Endometrium (tissue), 2 donors: Measurements from ENCODE around the gene CAPNS2.

Experiments used
- FAIRE-seq: peaks from 2 replicates; lab custom pipeline; 2012; peaks lifted over from hg19 to GRCh38; lab: Jason Lieb, UNC
- donor health status: control.
- donor health status: control.

The CAPNS2 gene

DNA sequence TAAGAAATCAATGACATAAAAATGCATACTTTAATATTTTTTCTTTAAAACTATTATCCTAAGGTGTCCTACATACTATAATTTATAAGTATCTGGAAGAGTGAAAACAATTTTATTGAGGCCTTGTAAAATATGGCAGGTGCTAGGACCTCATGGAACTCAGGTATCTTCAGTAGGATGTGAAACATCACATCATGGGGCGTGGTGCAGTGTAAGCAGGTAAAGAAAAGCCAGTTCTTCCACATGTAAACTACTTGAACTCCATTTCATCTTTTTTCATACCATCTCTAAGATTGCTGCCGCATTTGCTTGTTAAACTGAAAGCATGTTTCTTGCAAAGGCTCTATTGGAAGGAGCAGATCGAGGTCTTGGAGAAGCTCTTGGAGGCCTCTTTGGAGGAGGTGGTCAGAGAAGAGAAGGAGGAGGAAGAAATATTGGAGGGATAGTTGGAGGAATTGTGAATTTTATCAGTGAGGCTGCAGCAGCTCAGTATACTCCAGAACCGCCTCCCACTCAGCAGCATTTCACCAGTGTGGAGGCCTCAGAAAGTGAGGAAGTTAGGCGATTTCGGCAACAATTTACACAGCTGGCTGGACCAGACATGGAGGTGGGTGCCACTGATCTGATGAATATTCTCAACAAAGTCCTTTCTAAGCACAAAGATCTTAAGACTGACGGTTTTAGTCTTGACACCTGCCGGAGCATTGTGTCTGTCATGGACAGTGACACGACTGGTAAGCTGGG, at the start of gene CAPNS2:
Gene CAPNS2, plus strand, starts transcription at position 253 of the 744 bp plus-strand sequence. Its CDS starts 73 bp downstream, at position 326.
- no peak for FAIRE-seq

DNA sequence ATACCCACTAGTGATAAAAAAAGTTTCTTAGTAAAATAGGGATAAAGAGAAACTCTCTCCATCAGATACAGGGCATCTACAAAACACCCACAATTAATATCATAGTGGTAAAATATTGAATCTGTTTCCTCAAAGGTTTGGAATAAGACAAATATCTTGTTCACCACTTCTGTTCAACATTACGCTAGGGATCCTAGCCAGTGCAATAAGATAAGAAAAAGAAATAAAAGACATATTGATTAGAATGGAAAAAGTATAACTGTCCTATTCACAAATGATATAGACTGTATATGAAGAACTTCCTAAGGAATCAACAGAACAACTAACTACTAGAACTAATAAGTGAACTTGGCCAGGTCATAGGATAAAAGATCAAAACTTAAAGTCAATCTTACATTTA, 44.7 kb upstream of the CAPNS2 start:
- no peak for FAIRE-seq

DNA sequence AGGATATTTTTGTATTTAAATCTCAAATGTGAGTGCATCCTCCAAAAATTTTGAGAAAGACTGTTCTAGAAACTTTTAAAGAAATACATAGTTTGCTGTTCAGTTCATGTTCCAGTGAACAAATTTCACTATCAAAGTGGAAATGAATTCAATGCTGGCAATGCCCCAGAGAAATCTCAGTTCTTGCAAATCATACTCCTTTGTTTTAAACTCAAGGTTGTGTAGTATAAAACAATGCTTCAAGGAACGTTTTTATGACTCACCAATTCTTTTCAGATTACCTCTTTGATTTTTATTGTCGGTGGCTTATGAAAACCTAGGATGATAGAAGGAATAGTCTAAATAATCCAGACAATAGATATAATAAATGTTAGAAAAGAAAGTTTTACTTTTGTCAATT, 40.0 kb upstream of the CAPNS2 start:
- FAIRE-seq: peak; percentile 61

DNA sequence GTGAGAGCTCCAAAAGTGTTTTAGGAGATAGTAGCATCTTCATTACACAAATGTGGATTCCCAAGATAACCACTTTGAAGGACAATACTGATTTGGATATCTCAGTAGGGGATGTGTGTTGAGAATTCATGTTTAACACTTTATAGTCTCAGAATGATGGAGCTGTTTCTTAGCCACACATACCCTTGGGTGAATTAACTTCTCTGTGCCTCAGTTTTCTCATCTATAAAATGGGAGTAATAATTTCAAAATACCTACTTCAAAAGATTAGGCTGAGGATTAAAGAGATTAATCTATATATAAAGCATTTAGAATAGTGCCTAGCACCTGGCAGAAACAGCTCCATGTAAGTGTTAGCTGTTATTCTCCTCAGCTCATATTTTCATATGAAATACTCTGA, 38.6 kb upstream of the CAPNS2 start:
- no peak for FAIRE-seq

DNA sequence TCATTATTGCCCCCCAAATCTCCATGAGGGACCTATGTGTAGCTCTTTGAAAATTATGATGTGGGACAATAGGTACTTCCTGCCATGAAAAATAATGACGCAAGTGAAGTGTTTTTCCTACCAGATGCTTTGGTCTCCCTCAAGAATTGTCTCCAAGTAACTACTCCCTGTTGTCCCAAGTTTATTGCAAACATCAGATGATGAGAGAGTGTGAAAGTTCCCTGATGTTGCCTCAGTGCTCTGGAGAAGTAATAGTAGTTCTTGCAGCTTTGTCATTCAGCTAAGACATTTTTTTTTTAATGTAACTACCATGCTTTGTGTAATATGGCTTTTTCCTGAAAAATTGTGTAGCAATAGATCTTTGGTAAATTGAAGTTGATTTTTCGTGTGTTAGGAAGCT, 37.5 kb upstream of the CAPNS2 start:
- no peak for FAIRE-seq

DNA sequence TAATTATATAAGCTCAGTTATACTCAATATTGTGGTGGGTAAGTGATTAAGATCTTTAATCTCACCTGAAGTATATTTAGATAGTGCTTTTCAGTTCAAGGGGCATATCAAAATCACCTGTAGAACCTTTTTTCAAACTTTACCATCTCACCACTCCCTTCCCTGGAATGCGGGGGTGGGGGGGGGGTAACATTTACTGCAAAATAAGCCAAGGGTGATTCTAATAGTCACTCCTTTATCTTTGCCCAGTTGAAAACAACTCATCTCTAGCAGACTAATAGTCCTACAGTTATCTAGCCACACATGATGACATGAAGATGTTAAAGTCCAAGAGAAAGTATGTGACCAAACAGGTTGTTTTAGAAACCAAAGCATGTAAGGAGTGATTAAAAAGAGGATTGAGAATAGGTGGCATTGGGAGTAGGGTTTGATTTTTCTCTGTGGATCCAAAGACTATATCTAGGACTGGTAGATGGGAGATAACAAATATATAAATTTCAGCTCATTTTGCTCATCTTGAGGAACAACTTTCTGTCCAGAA, 36.1 kb upstream of the CAPNS2 start:
- FAIRE-seq: no peak

DNA sequence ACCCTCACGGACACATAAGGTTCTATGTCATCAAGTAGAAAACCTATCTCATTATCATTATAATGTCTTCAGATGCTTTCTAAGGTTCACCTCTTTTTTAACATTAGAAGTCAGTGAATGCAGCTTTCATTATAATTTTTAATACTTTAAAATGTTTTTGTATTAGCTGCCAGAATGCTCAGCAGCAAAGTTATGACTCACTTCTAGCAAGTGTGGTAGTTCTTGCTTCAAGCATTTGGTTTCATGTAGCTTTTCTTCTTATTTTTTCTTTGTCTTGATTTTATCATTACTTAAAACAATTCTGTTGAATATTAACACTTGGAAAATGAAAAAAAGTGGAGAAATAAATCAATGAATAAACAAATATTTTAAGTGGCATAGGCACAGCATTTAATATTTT, 34.3 kb upstream of the CAPNS2 start:
- no peak for FAIRE-seq

DNA sequence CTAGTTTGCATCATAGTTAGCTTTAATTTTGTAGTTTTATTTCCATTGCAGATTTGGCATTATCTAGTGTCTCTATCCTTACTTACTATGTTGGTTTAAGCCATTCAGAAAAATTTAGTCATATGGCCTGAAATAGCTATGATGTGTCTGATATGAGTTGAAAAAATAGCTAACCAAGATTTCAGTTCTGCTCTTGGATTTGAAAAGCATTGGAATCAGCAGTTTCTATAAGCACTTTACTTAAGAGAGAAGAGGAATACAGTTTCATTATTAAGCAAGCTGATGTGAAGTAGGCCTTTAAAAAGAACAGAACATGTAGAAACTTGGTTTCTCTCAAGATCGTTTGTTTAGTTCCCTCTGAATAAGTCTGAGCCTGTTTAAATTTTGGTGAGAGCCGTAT, 31.7 kb upstream of the CAPNS2 start:
- no peak for FAIRE-seq

DNA sequence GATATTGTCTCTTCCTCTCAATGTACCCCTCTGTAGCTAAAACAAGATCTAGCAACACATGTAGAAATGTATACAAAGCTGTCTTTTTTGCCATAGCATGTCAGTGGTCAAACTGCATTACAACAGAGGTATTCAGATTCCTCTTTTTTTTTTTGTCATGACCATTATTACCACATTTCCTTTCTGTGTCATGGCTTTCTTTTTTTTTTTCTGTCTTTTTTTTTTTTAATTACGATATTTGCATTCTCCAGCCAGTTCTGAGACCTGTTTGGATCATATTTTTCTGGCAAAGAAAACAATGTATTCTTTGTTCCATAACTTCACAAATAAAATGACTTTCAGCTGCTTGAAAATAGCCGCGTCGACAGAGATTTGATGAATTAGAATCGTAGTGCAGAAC, 27.4 kb upstream of the CAPNS2 start:
- no peak for FAIRE-seq

DNA sequence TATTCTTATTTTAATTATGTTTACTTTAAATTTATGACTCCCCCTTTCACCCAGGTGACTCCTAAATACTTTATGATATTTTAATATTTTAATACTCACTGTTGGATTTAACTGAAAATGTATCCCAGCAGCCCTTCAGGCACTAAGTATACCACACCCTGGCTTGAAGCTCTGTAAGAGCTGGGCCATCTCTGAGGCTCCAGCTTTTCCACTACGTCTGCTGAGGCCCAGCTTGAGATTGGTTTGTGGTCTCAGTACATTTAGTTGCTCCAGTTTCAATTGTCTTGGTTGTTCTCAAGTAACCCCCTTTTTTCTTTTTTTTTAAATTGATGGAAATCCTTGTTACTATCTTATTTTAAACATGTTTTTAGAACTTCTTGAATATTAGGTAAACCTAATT, 27.0 kb upstream of the CAPNS2 start:
- FAIRE-seq: peak; percentile 8

DNA sequence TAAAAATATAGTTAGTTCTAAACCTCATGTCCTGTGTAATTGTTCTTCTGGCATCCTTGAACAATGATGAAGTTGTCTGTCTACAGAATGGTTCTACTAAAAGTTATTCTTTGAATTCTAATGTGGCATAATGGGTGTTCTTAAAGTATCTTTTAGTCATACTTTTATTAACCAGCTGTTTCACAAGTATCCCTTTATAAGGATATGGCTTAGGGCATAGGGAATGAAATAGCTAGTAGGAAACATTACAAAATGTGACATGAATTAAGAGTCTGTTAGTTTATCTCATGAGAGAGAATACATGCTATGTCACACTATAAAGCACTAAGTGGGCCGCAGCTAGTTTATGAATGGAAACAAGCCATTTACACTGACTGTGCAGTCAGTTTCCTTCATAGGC, 26.3 kb upstream of the CAPNS2 start:
- no peak for FAIRE-seq

DNA sequence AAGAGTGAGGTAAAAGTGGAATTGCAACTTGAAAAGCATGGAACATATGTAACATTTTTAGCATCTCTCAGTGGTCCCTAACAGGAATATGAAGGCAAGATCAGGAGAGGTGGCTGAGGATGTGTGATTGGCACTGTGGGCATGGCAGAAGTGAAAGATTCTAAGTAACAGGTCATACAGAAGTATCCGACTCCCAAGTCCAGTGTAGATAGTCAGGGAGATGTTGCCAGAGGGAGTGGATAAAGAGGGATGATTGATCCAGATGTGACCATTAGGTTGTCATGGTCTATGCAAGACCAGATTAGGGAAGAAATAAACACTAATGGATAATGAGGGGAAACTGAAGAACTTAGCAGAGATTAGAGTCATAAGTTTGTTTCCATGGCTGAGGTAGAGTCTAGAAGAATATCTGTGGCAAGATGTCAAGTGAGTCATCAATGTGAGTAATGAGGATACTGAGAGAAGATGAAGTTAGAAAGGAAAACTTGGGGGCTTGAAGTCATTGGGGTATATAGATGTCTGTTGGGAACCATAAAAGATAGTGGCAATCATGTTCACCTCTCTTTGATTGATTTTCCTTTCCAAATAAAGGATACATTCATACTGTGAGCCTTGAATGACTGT, 23.9 kb upstream of the CAPNS2 start:
- FAIRE-seq: no peak

DNA sequence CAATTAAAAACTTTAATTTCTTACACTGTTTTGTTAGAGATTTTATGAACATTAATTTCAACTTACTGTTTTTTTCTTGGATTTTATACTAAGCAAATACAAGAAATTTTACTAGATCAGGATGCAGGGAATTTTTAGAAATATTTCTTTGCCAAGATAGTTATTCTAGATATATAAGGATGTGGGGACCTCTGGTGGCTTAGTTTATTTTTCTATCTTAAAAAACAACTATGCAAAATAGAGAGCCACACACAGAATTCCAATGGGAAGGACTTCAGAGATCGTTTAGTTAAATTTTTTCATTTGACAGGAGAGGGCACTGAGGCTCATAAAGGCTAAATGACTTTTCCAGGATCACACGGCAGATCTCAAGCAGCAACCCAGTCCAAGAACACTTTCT, 23.0 kb upstream of the CAPNS2 start:
- FAIRE-seq: peak; percentile 97

DNA sequence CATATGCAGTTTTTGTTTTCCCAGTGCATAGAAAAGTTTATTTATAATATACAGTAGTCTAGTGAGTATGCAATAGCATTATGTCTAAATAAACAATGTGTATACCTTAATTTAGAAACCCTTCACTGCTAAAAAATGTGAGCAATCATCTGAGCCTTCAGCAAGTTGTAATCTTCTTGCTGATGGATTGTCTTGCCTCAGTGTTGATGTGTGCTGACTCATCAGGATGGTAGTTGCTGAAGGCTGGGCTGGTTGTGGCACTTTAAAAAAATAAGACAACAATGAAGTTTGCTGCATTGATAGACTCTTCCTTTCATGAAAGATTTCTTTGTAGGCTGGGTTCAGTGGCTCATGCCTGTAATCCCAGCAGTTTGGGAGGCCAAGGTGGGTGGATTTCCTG, 13.9 kb upstream of the CAPNS2 start:
- FAIRE-seq: no peak

DNA sequence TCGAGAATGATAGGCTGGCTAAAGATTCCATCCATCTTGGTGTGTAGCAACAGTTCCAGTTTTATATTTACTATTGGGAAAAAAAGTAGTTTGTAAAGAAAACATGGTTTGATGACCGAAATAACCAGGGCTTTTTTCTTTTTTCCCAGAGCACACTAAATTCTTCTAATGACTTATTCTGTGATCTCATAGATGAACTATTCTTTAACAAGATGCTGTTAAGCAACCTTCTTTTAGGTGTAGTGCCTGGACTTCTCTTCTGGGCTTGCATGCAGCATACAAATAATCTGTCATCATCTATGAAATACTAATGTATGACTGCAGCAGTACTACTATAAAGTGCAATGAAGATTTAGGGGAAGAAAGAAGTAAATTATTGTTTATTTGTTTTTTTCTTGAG, 11.0 kb upstream of the CAPNS2 start:
- FAIRE-seq: no peak

DNA sequence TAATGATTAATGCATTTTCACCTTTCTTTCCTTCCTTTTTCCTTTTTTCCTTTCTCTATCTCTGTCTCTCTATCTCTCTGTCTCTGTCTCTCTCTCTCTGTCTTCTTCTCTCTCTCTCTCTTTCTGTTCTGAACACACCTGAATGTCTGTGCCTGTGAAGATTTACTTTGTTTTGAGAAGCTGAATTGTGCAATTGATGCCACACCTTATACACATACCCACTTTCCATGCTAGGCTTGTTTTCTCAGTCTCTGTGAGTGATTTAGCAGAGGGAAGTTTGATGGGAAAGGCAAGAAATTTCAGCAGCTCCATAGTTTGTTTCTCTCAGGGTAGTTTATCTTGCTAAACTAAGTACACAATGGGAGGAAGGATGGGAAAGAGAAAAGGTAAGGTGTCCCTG, 9.3 kb upstream of the CAPNS2 start:
- FAIRE-seq: no peak

DNA sequence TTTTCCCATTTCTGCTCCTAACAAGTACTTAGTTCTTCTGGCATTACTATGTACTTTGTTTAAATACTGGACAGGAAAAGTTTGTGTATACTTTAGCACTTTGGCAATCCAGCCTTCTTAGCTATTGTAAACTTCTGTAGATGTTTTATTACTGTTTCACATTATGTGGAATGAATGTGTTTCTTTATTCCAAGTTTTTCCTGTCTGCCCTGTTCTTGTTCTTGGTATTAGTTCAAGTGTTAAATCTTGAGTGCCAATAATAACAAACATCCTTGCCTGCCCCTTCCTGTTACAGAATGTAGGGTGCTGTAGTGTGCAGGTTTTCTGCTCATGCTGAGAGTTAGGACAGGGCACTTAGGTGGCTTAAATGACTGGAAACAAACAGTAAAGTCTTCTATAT, 7.3 kb upstream of the CAPNS2 start:
- FAIRE-seq: peak; percentile 18

DNA sequence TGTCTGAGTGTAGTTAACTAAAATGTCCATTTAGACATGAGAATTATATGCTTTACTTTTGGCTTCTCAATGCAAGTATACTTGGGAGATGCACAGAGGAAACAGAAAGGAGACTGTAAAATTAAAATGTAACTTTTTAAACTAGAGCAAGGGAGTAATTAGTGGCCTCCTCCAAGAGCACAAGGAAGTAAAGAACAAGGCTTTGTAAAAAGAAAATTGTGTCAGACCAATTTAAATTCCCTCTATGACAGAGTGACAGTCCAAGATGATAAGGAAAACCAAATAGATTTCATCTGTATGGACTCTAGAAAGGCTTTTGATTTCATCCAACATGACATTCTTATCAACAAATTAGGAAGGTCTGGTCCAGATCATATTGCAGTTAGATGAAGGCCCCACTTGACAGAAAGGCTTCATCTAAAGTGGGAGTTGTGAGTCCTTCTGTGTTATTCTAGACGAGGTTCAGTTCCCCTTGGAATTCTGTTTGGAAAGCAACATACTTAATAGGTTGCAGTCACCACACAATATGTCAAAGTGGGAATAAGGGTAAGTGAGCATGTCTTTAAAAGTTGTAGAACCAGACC, 6.5 kb upstream of the CAPNS2 start:
- FAIRE-seq: no peak

DNA sequence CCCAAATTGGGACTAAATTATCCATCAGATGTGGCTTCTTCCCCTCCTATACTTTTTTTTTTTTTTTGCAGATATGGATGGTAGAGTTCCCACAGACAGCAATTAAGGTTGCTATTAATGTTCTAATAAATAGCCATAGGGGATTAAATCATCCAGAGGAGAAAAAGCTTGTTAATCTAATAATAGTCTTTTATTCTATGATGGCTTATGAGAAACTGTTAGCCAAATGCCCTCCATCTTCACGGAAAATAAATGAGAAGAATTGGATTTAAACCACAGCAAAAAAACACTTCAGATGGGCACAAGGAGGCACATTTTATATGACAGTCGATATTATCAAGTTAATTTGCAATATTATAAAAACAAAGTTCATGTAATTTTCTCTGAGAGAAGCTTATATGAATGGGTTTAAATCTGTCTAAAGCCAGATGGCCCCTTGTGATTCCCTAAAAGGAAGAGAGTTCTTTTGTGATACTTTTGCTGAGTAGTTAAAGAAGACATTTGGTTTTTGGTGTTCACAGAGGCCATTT, 5.1 kb upstream of the CAPNS2 start:
- FAIRE-seq: no peak

DNA sequence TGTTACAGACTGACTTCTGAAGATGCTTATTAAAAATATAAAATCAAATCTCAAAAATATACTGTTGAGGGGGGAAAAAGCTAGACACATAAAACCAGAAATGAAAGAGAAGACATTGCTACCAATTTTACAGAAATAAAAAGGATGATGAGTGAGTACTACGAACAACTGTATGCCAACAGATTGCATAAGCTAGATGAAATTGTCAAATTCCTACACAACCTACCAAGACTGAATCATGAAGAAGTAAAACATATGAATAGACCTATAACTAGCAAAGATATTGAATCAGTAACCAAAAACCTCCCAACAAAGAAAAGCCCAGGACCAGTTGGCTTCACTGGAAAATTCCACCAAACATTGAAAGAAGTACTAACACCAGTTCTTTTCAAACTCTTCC, 3.5 kb upstream of the CAPNS2 start:
- no peak for FAIRE-seq

DNA sequence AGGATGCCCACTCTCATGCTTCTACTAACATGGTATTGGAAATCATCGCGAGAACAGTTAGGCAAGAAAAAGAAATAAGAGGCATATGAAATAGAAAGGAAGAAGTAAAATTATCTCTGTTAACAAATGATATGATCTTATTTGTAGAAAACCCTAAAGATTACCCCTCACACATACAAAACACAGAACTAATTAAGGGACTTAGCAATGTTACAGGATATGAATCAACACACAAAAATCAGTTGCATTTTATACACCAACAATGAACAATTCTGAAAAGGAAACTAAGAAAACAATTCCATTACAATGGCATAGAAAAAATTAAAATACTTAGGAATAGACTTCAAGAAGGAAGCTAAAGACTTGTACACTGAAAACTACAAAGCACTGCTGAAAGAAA, 2.7 kb upstream of the CAPNS2 start:
- no peak for FAIRE-seq

DNA sequence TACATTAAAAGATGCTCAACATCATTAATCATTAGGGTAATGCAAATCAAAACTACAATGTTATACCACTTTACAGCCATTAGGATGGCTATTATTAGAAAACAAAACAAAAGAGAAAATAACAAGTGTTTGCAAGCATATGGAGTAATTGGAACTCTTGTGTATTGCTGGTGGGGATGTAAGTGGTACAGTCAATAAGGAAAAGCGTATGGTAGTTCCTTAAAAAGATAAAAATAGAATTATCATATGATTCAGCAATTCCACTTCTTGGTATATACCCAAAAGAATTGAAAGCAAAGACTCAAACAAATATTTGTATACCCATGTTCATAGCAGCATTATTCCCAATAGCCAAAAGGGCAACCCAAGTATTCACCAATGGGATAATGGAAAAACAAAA, 1.4 kb upstream of the CAPNS2 start:
- no peak for FAIRE-seq

DNA sequence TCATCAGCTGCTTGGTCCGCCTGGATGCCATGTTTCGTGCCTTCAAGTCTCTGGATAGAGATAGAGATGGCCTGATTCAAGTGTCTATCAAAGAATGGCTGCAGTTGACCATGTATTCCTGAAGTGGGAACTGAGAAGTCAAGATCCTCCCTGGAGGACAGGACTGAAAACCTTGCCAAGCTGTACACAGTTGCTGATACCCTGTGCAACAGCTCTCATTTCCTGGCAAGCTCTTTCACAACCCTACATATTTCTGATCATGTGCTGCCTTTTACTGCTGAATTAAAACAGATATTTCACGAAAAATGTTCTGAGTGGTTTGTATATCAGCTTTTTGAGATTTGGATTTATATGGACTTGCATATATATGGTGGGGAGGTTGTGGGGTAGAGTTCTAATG, 898 bp downstream of the CAPNS2 start:
- FAIRE-seq: no peak
